K562 (cell line): Measurements from ENCODE around the gene POP5. TPM values are rescaled to one million over a fixed set of nuclear protein-coding genes. Genes with fewer than 3 reads are reported as not detected.

Experiments
- BRD9 ChIP-seq: fragments of 450-650 bp; IDR thresholded peaks from 2 replicates; pipeline ENCODE4 v1.6.1; 2018; ENCODE audit warnings: low read depth; ENCODE audit not compliant: partially characterized antibody
- CBFA2T2 ChIP-seq: fragments of 450-650 bp; conservative IDR thresholded peaks from 2 replicates; pipeline ENCODE4 v1.6.1; 2017; ENCODE audit warnings: mild to moderate bottlenecking
- CBX2 ChIP-seq: fragments of 200-600 bp; sonication (generic); IDR thresholded peaks from one replicate; pipeline ENCODE4 v1.6.1; 2012; ENCODE audit warnings: mild to moderate bottlenecking, low read length, inconsistent platforms; ENCODE audit not compliant: insufficient read depth, poor library complexity, severe bottlenecking
- CHCHD3 ChIP-seq: fragments of 250-450 bp; sonication (Bioruptor Pico); IDR thresholded peaks from 2 replicates; pipeline ENCODE4 v2.1.2; 2022; ENCODE audit warnings: mild to moderate bottlenecking
- ETV6 ChIP-seq, 3 experiments: fragments of 150-350 bp in 1 of 3; sonication (generic) in 1 of 3; formaldehyde crosslinking in 1 of 3; IDR thresholded peaks; 2 replicates each; pipeline versions ENCODE4 v1.6.1 to v1.8.0; 2014 to 2022; ENCODE audit warnings: borderline replicate concordance in 2 of 3, low read depth in 2 of 3, antibody characterized with exemption in 1 of 3, low read length in 1 of 3, mild to moderate bottlenecking in 1 of 3, missing genetic modification reagents in 1 of 3
- L3MBTL2 ChIP-seq: fragments of 450-650 bp; IDR thresholded peaks from 2 replicates; pipeline ENCODE4 v1.6.1; 2016; ENCODE audit warnings: mild to moderate bottlenecking, moderate library complexity
- MAZ ChIP-seq, 2 experiments: fragments of 450-650 bp in 1 of 2; sonication (generic) in 1 of 2; formaldehyde crosslinking; IDR thresholded peaks in 1 of 2; conservative IDR thresholded peaks in 1 of 2; 2 replicates each; pipeline versions ENCODE4 v1.4.0 to v1.5.0; 2020; ENCODE audit warnings: mild to moderate bottlenecking in 1 of 2, missing genetic modification reagents in 1 of 2
- RAD51 ChIP-seq: fragments of 450-650 bp; IDR thresholded peaks from 2 replicates; pipeline ENCODE4 v1.7.1; 2016; ENCODE audit warnings: low read depth, mild to moderate bottlenecking, borderline replicate concordance
- RBBP5 ChIP-seq: fragments of 200-600 bp; sonication (generic); IDR thresholded peaks from 2 replicates; pipeline ENCODE4 v1.6.1; 2012; ENCODE audit warnings: borderline replicate concordance, mild to moderate bottlenecking, low read length, control low read depth, inconsistent platforms; ENCODE audit not compliant: insufficient read depth, poor library complexity, severe bottlenecking
- RHOXF2B ChIP-seq: fragments of 250-450 bp; sonication (Bioruptor Pico); conservative IDR thresholded peaks from 2 replicates; pipeline ENCODE4 v1.5.1; 2021
- SIN3B ChIP-seq: fragments of 450-650 bp; IDR thresholded peaks from 2 replicates; pipeline ENCODE4 v1.6.1; 2017; ENCODE audit warnings: low read depth, mild to moderate bottlenecking, moderate library complexity
- SIRT6 ChIP-seq: IDR thresholded peaks from one replicate; pipeline ENCODE4 v1.6.1; 2012; ENCODE audit warnings: low read depth, mild to moderate bottlenecking, control low read depth, inconsistent platforms, low read length, moderate library complexity
- TFAM ChIP-seq: fragments of 250-450 bp; sonication (Bioruptor Pico); conservative IDR thresholded peaks from 2 replicates; pipeline ENCODE4 v1.5.0; 2021; ENCODE audit warnings: mild to moderate bottlenecking, moderate library complexity
- ZNF174 ChIP-seq: fragments of 250-450 bp; sonication (Bioruptor Pico); IDR thresholded peaks from 2 replicates; pipeline ENCODE4 v1.4.0; 2020; ENCODE audit warnings: mild to moderate bottlenecking
- ZNF197 ChIP-seq: fragments of 200-800 bp; sonication (Bioruptor generic); IDR thresholded peaks from 2 replicates; pipeline ENCODE4 v1.6.1; 2016; ENCODE audit warnings: low read depth, missing genetic modification characterization, missing compliant biosample characterization
- ZNF316 ChIP-seq: fragments of 450-650 bp; IDR thresholded peaks from 2 replicates; pipeline ENCODE4 v1.6.1; 2016
- polyA plus RNA-seq, 8 experiments: library from polyadenylated mRNA; depleted of rRNA in 4 of 8; stranded (reverse) in 5 of 8; unstranded in 3 of 8; fragments of >200 nt; fragmentation: Nextera tagmentation in 2 of 8; fragmentation: Illumina TruSeq in 1 of 8; extraction: Ambion mirVana in 2 of 8; extraction: Trizol in 1 of 8; gene quantifications; 2 replicates each; pipeline versions ENCODE4 v1.2.1 to v1.2.3, GENCODE V29; 2011 to 2014; ENCODE audit warnings: inconsistent platforms in 1 of 8, missing spikeins in 1 of 8
- total RNA-seq, 7 experiments: library from RNA; depleted of rRNA in 6 of 7; stranded (reverse); fragments of >200 nt in 6 of 7; fragmentation: Illumina TruSeq in 2 of 7; extraction: Trizol in 2 of 7; gene quantifications; 2 replicates each; pipeline versions ENCODE4 v1.2.1 to v1.2.3, GENCODE V29; 2011 to 2021; ENCODE audit warnings: low replicate concordance in 1 of 7
- TF ChIP-seq, protein P1 (sequence below): fragments of 450-650 bp; IDR thresholded peaks from 2 replicates; pipeline ENCODE4 v1.7.1; 2018; ENCODE audit warnings: mild to moderate bottlenecking, low read depth; ENCODE audit not compliant: partially characterized antibody
- TF ChIP-seq, protein P2 (sequence below): fragments of 200-400 bp; formaldehyde crosslinking; IDR thresholded peaks from 2 replicates; pipeline ENCODE4 v1.6.1; 2017; ENCODE audit warnings: mild to moderate bottlenecking, low read depth, low read length, moderate library complexity
- TF ChIP-seq, protein P3 (sequence below): conservative IDR thresholded peaks from 2 replicates; pipeline ENCODE4 v1.6.1; 2011; ENCODE audit warnings: low read depth, mild to moderate bottlenecking, low read length; ENCODE audit not compliant: control insufficient read depth

The POP5 gene
- total and polyA plus RNA-seq, 9 of the 15 experiments (the other 6 are each of a cell fraction or from before 2014, with no cell fraction given), result 57.5 to 253 (median 73.8) TPM

DNA sequence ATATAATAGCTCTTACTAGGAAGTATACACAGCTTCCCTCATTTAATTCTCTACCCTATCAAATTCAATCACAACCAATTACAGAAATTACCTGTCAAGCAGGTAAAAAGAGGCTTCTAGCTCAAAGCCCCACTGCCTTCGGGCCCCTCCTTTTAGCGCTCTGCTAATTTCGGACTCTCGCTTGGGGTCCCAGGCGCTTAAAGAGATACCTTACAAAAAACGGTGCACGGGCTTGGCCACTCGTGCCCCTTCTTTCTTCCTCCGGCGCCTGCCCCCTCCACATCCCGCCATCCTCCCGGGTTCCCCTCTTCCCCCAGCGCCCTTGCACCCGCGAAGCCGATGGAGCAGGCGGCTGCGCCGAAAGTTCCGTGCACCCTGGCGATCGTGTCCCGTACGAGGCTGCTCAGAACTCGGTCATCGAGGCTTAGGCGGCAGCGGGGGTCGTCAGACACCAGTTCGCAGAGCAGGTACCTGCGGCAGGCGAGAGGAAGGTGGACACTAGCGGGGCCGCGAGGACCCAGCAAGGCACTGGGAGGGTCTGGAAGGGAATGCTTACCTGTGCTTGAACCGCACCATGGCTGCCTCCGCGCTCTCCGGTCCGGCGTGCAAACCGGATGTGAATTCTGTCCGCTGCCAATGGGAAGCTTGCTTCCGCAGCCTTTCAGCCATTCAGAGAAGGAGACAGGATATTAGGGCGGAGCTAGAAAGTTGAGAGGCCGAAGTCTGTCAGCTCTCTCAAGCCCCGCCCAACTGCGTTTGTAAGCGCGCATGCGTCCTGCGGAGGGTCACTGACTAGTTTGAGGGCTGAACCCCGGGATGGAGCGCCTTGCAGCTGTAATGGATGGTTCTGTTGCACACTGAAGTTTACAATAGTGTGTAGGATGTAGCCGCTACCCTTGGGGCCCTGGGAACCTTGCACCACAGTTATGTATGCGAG lies at the start of gene POP5 (continued):
- TF ChIP-seq, protein P1, sequence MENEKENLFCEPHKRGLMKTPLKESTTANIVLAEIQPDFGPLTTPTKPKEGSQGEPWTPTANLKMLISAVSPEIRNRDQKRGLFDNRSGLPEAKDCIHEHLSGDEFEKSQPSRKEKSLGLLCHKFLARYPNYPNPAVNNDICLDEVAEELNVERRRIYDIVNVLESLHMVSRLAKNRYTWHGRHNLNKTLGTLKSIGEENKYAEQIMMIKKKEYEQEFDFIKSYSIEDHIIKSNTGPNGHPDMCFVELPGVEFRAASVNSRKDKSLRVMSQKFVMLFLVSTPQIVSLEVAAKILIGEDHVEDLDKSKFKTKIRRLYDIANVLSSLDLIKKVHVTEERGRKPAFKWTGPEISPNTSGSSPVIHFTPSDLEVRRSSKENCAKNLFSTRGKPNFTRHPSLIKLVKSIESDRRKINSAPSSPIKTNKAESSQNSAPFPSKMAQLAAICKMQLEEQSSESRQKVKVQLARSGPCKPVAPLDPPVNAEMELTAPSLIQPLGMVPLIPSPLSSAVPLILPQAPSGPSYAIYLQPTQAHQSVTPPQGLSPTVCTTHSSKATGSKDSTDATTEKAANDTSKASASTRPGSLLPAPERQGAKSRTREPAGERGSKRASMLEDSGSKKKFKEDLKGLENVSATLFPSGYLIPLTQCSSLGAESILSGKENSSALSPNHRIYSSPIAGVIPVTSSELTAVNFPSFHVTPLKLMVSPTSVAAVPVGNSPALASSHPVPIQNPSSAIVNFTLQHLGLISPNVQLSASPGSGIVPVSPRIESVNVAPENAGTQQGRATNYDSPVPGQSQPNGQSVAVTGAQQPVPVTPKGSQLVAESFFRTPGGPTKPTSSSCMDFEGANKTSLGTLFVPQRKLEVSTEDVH, result peak; percentile 70
- TF ChIP-seq, protein P2, sequence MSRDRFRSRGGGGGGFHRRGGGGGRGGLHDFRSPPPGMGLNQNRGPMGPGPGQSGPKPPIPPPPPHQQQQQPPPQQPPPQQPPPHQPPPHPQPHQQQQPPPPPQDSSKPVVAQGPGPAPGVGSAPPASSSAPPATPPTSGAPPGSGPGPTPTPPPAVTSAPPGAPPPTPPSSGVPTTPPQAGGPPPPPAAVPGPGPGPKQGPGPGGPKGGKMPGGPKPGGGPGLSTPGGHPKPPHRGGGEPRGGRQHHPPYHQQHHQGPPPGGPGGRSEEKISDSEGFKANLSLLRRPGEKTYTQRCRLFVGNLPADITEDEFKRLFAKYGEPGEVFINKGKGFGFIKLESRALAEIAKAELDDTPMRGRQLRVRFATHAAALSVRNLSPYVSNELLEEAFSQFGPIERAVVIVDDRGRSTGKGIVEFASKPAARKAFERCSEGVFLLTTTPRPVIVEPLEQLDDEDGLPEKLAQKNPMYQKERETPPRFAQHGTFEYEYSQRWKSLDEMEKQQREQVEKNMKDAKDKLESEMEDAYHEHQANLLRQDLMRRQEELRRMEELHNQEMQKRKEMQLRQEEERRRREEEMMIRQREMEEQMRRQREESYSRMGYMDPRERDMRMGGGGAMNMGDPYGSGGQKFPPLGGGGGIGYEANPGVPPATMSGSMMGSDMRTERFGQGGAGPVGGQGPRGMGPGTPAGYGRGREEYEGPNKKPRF, result no peak
- TF ChIP-seq ZNF174 (no peak), CBX2 (no peak), BRD9 (no peak), RAD51 (no peak), RHOXF2B (CRISPR knock-in tag) (0 out of 2 replicates have a peak, but pooled peaks have one; percentile 6), ZNF316 (no peak), SIN3B (peak; percentile 62; the same call in 1 of the 2 replicates), ETV6 (IDR thresholded peaks at IDR 0.05; ENCODE audit: borderline replicate concordance in 1 of 2, low read depth in 2 of 2, low read length in 1 of 2) (no peak), ETV6 (CRISPR knock-in tag; IDR thresholded peaks at IDR 0.05; ENCODE audit: borderline replicate concordance) (no peak), ZNF197 (CRISPR knock-in tag) (no peak), RBBP5 (peak; percentile 94), CHCHD3 (no peak), MAZ (CRISPR knock-in tag; conservative IDR thresholded peaks at IDR 0.05 in 1 of 2, IDR thresholded peaks at IDR 0.05 in 1 of 2) (peak; percentile 48 to 63; a peak in 3 of 4 replicates), SIRT6 (no peak), CBFA2T2 (no peak), TFAM (CRISPR knock-in tag) (no peak), L3MBTL2 (peak; percentile 64)
- TF ChIP-seq, protein P3, sequence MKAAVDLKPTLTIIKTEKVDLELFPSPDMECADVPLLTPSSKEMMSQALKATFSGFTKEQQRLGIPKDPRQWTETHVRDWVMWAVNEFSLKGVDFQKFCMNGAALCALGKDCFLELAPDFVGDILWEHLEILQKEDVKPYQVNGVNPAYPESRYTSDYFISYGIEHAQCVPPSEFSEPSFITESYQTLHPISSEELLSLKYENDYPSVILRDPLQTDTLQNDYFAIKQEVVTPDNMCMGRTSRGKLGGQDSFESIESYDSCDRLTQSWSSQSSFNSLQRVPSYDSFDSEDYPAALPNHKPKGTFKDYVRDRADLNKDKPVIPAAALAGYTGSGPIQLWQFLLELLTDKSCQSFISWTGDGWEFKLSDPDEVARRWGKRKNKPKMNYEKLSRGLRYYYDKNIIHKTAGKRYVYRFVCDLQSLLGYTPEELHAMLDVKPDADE, result peak; percentile 62
